GM18505 (cell line): Measurements from ENCODE around the gene ADCY7.
"Not testable (repeated sequence)": the region's sequence is repeated elsewhere in the genome, so short reads cannot be mapped to it uniquely, and the experiment has no call there.

ENCODE experiments used
- ATAC-seq: cut with Tn5 transposase; IDR thresholded peaks from one replicate; pipeline ENCODE4 v1.9.1; 2021; ENCODE audit not compliant: unreplicated experiment
- POLR2A ChIP-seq: IDR thresholded peaks from 4 replicates; pipeline ENCODE4 v1.6.1; 2011; ENCODE audit warnings: borderline replicate concordance; ENCODE audit not compliant: insufficient read depth, insufficient read length; ENCODE audit errors: extremely low read depth

The ADCY7 gene

GRCh38 chr16:50266337-50267091, at the start of gene ADCY7:
Gene ADCY7 (plus strand): TSS chr16:50266551. CDS start chr16:50288180, 21,629 bp downstream.
- peak; percentile 79 for ATAC-seq
- peak; percentile 79 for TF ChIP-seq POLR2A

GRCh38 chr16:50219402-50219975, 46.9 kb upstream of the ADCY7 start:
- TF ChIP-seq POLR2A = no peak
- ATAC-seq = no peak

GRCh38 chr16:50224286-50224685, 42.1 kb upstream of the ADCY7 start:
- no peak for ATAC-seq
- no peak for TF ChIP-seq POLR2A

- TF ChIP-seq POLR2A = no peak
These were observed 39.2 kb upstream of the ADCY7 start for GRCh38 chr16:50227120-50227519.

GRCh38 chr16:50227665-50228064, 38.7 kb upstream of the ADCY7 start:
- TF ChIP-seq POLR2A = no peak

More at GRCh38 chr16:50227120-50227519, 39.2 kb upstream of the ADCY7 start:
- no peak for ATAC-seq

GRCh38 chr16:50228364-50228868, 37.9 kb upstream of the ADCY7 start:
- TF ChIP-seq POLR2A = no peak
- ATAC-seq = no peak

More at GRCh38 chr16:50227665-50228064, 38.7 kb upstream of the ADCY7 start:
- ATAC-seq = no peak

GRCh38 chr16:50229149-50229726, 37.1 kb upstream of the ADCY7 start:
- ATAC-seq = no peak
- no peak for TF ChIP-seq POLR2A

GRCh38 chr16:50234771-50235556, 31.4 kb upstream of the ADCY7 start:
- no peak for ATAC-seq
- TF ChIP-seq POLR2A = no peak

GRCh38 chr16:50235581-50235980, 30.8 kb upstream of the ADCY7 start:
- ATAC-seq = no peak

GRCh38 chr16:50238314-50238713, 28.0 kb upstream of the ADCY7 start:
- no peak for TF ChIP-seq POLR2A
- ATAC-seq = no peak

More at GRCh38 chr16:50235581-50235980, 30.8 kb upstream of the ADCY7 start:
- no peak for TF ChIP-seq POLR2A

- no peak for TF ChIP-seq POLR2A
- no peak for ATAC-seq
These were observed 27.5 kb upstream of the ADCY7 start for GRCh38 chr16:50238868-50239301.

GRCh38 chr16:50243024-50243423, 23.3 kb upstream of the ADCY7 start:
- ATAC-seq = not testable (repeated sequence)

GRCh38 chr16:50244140-50244503, 22.2 kb upstream of the ADCY7 start:
- ATAC-seq = no peak
- TF ChIP-seq POLR2A = no peak
